ENCODE measurements around the gene BLVRB. TPM values are rescaled to one million over a fixed set of nuclear protein-coding genes. Genes with fewer than 3 reads are reported as not detected.
"Not testable (repeated sequence)": the region's sequence is repeated elsewhere in the genome, so short reads cannot be mapped to it uniquely, and the experiment has no call there.

Gene BLVRB
- total RNA-seq, 1 donor from 2014 or later: 3.1 TPM

DNA sequence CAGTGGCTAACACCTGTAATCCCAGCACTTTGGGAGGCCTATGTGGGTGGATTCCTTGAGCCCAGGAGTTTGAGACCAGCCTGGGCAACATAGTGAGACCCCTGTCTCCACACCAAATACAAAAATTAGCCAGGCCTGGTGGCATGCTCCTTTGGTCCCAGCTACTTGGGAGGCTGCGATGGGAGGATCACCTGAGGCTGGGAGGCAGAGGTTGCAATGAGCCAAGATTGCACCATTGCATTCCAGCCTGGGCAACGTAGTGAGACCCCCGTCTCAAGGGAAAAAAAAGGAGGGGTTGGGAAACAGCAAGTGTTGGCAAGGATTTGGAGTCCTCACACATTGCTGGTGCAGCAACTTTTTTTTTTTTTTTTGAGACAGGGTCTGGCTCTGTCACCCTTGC is 20.5 kb upstream of the BLVRB start:
- Mint-ChIP-seq H3K4me1 (peaks cover 10% of the 10 kb centered on the region), H3K4me3 (no peak overlapping the region), H3K27me3 (ENCODE audit: low read depth) (peaks cover 43% of the 10 kb centered on the region), H3K36me3 (ENCODE audit: low read depth) (peaks cover 2% of the 10 kb centered on the region), H3K27ac (ENCODE audit: unreplicated experiment) (no peak overlapping the region), H3K9me3 (peaks cover 4% of the 10 kb centered on the region)
- DNase-seq (ENCODE audit: low read depth, low spot score): no peak
- TF ChIP-seq, protein P1, sequence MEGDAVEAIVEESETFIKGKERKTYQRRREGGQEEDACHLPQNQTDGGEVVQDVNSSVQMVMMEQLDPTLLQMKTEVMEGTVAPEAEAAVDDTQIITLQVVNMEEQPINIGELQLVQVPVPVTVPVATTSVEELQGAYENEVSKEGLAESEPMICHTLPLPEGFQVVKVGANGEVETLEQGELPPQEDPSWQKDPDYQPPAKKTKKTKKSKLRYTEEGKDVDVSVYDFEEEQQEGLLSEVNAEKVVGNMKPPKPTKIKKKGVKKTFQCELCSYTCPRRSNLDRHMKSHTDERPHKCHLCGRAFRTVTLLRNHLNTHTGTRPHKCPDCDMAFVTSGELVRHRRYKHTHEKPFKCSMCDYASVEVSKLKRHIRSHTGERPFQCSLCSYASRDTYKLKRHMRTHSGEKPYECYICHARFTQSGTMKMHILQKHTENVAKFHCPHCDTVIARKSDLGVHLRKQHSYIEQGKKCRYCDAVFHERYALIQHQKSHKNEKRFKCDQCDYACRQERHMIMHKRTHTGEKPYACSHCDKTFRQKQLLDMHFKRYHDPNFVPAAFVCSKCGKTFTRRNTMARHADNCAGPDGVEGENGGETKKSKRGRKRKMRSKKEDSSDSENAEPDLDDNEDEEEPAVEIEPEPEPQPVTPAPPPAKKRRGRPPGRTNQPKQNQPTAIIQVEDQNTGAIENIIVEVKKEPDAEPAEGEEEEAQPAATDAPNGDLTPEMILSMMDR (conservative IDR thresholded peaks at IDR 0.05): no peak

DNA sequence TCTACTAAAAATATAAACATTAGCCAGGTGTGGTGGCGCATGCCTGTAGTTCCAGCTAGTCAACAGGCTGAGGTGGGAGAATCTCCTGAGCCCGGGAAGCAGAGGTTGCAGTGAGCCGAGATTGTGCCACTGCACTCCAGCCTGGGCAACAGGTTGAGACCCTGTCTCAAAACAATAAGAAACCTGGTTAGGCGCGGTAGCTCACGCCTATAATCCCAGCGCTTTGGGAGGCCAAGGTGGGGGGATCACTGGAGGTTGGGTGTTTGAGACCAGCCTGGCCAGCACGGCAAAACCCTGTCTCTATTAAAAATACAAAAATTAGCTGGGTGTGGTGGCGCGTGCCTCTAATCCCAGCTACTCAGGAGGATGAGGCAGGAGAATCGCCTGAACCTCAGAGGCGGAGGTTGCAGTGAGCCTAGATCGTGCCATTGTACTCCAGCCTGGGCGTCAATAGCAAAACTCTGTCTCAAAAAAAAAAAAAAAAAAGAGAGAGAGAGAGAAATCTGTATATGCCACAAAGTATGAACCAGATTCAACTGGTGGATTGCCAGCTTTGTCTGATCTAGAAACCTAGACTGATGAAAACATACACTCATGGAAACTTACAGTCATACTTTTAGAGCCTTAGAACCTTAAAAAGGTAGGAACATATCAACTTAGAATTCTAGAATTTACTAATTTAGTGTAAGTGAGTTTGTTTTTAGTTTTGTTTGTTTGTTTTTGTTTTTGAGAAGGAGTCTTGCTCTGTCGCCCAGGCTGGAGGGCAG is 10.5 kb upstream of the BLVRB start:
- H3K27me3 Mint-ChIP-seq (ENCODE audit: low read depth): peaks cover 21% of the 10 kb centered on the region
- not testable (repeated sequence) for H3K27ac Mint-ChIP-seq (ENCODE audit: unreplicated experiment); H3K36me3 Mint-ChIP-seq (ENCODE audit: low read depth); H3K4me3 Mint-ChIP-seq; H3K4me1 Mint-ChIP-seq; H3K9me3 Mint-ChIP-seq; DNase-seq (ENCODE audit: low read depth, low spot score)

DNA sequence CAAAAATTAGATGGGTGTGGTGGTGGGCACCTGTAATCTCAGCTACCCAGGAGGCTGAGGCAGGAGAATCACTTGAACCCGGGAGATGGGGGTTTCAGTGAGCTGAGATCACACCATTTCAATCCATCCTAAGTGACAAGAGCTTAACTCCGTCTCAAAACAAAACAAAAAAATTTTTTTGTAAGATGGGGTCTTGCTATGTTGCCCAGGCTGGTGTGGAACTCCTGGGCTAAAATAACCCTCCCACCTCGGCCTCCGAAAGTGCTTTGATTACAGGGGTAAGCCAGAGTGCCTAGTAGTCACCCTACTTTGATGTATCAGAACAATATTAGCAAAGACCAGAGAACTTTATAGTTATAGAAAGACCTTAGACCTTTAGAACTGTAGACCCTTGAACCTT is 9.2 kb upstream of the BLVRB start:
- H3K27ac Mint-ChIP-seq (ENCODE audit: unreplicated experiment): no peak overlapping the region
- no peak for DNase-seq (ENCODE audit: low read depth, low spot score)
- peaks cover 17% of the 10 kb centered on the region for H3K27me3 Mint-ChIP-seq (ENCODE audit: low read depth)
- H3K9me3 Mint-ChIP-seq: no peaks in the 10 kb centered on the region
- TF ChIP-seq, protein P1 (conservative IDR thresholded peaks at IDR 0.05): no peak
- no peaks in the 10 kb centered on the region for H3K36me3 Mint-ChIP-seq (ENCODE audit: low read depth)
- H3K4me1 Mint-ChIP-seq: no peaks in the 10 kb centered on the region
- no peak overlapping the region for H3K4me3 Mint-ChIP-seq

DNA sequence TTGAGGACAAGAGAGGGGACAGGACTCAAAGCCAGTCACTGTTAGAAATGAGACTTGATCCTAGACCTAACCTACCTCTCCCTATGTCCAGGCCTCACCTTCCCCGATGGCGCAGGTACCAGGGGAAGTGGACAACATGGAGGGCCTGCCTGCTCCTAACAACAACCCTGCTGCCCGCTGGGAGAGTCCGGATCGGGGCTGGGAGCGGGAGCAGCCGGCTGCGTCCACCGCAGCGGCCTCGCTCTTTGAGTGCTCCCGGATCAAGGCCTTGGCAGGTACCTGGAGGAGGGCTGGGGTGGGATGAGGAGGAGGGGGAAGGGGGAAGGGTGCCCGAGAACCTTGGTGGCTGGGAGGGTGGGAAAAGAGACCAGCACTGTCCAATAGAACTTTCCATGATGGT is 7.0 kb upstream of the BLVRB start:
- no peaks in the 10 kb centered on the region for H3K4me1 Mint-ChIP-seq
- no peaks in the 10 kb centered on the region for H3K36me3 Mint-ChIP-seq (ENCODE audit: low read depth)
- no peak for DNase-seq (ENCODE audit: low read depth, low spot score)
- no peak overlapping the region for H3K27ac Mint-ChIP-seq (ENCODE audit: unreplicated experiment)
- TF ChIP-seq, protein P1 (conservative IDR thresholded peaks at IDR 0.05): no peak
- no peak overlapping the region for H3K4me3 Mint-ChIP-seq
- peaks cover 26% of the 10 kb centered on the region for H3K27me3 Mint-ChIP-seq (ENCODE audit: low read depth)
- no peaks in the 10 kb centered on the region for H3K9me3 Mint-ChIP-seq

DNA sequence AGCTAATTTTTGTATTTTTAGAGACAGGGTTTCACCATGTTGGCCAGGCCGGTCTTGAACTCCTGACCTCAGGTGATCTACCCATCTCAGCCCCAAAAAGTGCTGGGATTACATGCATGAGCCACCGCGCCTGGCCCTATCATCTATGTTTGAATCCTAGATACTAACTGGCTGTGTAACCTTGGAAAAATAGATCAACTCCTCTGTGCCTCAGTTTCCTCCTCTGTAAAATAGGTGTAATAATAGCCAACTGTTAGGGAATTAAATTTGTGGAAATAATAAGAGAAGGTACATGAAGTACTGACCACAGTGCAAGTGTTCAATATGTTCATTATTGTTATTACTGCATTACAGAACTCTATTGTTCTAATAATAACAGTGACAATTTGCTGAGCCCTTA is 5.6 kb upstream of the BLVRB start:
- peaks cover 32% of the 10 kb centered on the region for H3K27me3 Mint-ChIP-seq (ENCODE audit: low read depth)
- H3K36me3 Mint-ChIP-seq (ENCODE audit: low read depth): no peaks in the 10 kb centered on the region
- H3K4me3 Mint-ChIP-seq: peak overlapping the region; percentile 44
- peaks cover 7% of the 10 kb centered on the region for H3K4me1 Mint-ChIP-seq
- TF ChIP-seq, protein P1 (conservative IDR thresholded peaks at IDR 0.05): no peak
- no peaks in the 10 kb centered on the region for H3K9me3 Mint-ChIP-seq
- no peak overlapping the region for H3K27ac Mint-ChIP-seq (ENCODE audit: unreplicated experiment)
- no peak for DNase-seq (ENCODE audit: low read depth, low spot score)

DNA sequence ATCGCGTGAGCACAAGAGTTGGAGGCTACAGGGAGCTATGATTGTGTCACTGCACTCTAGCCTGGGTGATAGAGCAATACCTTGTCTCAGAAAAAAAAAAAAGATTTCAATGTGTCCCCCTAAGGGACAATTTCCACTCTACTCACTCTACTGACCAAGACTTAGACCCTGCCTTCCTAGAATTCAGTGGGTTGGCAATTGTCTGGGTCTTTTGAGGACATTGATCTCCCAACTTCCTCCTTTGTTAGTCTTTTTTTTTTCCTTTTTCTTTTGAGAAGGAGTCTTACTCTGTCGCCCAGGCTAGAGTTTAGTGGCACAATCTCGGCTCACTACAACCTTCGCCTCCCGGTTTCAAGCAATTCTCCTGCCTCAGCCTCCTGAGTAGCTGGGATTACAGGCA is 3.5 kb upstream of the BLVRB start:
- DNase-seq (ENCODE audit: low read depth, low spot score): no peak
- H3K9me3 Mint-ChIP-seq: no peaks in the 10 kb centered on the region
- TF ChIP-seq, protein P1 (conservative IDR thresholded peaks at IDR 0.05): no peak
- no peak overlapping the region for H3K4me3 Mint-ChIP-seq
- peaks cover 51% of the 10 kb centered on the region for H3K27me3 Mint-ChIP-seq (ENCODE audit: low read depth)
- peaks cover 19% of the 10 kb centered on the region for H3K4me1 Mint-ChIP-seq
- H3K27ac Mint-ChIP-seq (ENCODE audit: unreplicated experiment): no peak overlapping the region
- H3K36me3 Mint-ChIP-seq (ENCODE audit: low read depth): no peaks in the 10 kb centered on the region

All from neural crest cell (in vitro differentiated cells).